IMR-90 (cell line): ENCODE data around the gene JAKMIP1.

Experiments used
- CHD1 ChIP-seq: IDR thresholded peaks from 2 replicates; pipeline ENCODE4 v1.6.1; 2012; ENCODE audit warnings: low read depth, low read length, improper control_type of control experiment
- CTCF ChIP-seq: conservative IDR thresholded peaks from 2 replicates; pipeline ENCODE4 v1.5.1; 2012; ENCODE audit warnings: mild to moderate bottlenecking, low read depth, low read length, improper control_type of control experiment
- MXI1 ChIP-seq: IDR thresholded peaks from 2 replicates; pipeline ENCODE4 v1.6.1; 2012; ENCODE audit warnings: low read depth, mild to moderate bottlenecking, low read length, moderate library complexity, borderline replicate concordance
- NFE2L2 ChIP-seq: fragments of 150-350 bp; IDR thresholded peaks from 2 replicates; pipeline ENCODE4 v1.6.1; 2016; ENCODE audit warnings: low read depth, mild to moderate bottlenecking, low read length
- POLR2A ChIP-seq: IDR thresholded peaks from 2 replicates; pipeline ENCODE4 v1.6.1; 2012; ENCODE audit warnings: mild to moderate bottlenecking, low read depth, low read length
- RFX5 ChIP-seq: IDR thresholded peaks from 2 replicates; pipeline ENCODE4 v1.8.0; 2012; ENCODE audit warnings: low read depth, mild to moderate bottlenecking, low read length, moderate library complexity
- USF2 ChIP-seq: fragments of 150-350 bp; IDR thresholded peaks from 2 replicates; pipeline ENCODE4 v1.6.1; 2017; ENCODE audit warnings: mild to moderate bottlenecking, antibody characterized with exemption, low read length, low read depth

GRCh38 chr4:6157926-6158325, 42.4 kb downstream of the JAKMIP1 start:
- TF ChIP-seq CTCF (no peak), POLR2A (no peak), MXI1 (no peak), RFX5 (no peak), USF2 (no peak), CHD1 (no peak), NFE2L2 (no peak)
